Bronchial epithelial cell (primary cell): ENCODE results near the gene CREBBP. TPM values are rescaled to one million over a fixed set of nuclear protein-coding genes. Genes with fewer than 3 reads are reported as not detected.
"Not testable (repeated sequence)": the region's sequence is repeated elsewhere in the genome, so short reads cannot be mapped to it uniquely, and the experiment has no call there.

Source experiments
- DNase-seq: peaks from one replicate; pipeline ENCODE4 v3.0.0-alpha.2; 2010; ENCODE audit warnings: low read depth
- FAIRE-seq: peaks from 2 replicates; lab custom pipeline; 2011; peaks lifted over from hg19 to GRCh38; lab: Jason Lieb, UNC
- H3K27me3 ChIP-seq: 2 replicates; pipeline ENCODE4 v1.5.1; 2011; ENCODE audit warnings: low read length; ENCODE audit not compliant: control insufficient read depth, insufficient read depth
- H3K36me3 ChIP-seq: 2 replicates; pipeline ENCODE4 v1.5.1; 2011; ENCODE audit warnings: low read length; ENCODE audit not compliant: control insufficient read depth, insufficient read depth
- H3K4me3 ChIP-seq: 2 replicates; pipeline ENCODE4 v1.5.1; 2011; ENCODE audit warnings: mild to moderate bottlenecking, low read depth, low read length, control low read depth
- CTCF ChIP-seq: IDR thresholded peaks from 2 replicates; pipeline ENCODE4 v1.5.1; 2011; ENCODE audit warnings: mild to moderate bottlenecking, moderate library complexity, low read length, control low read depth, inconsistent platforms; ENCODE audit not compliant: insufficient read depth, severe bottlenecking
- total RNA-seq: library from RNA; depleted of rRNA; stranded (reverse); fragments of >200 nt; gene quantifications from 2 replicates; pipeline ENCODE4 v1.2.1, GENCODE V29; 2014

CREBBP gene
- total RNA-seq, 1 donor from 2014 or later: 7.4 TPM

GRCh38 chr16:3915426-3916260 is 35.1 kb upstream of the CREBBP start:
- H3K4me3 ChIP-seq: no peak overlapping the region
- no peak for DNase-seq
- no peak for FAIRE-seq
- no peak for TF ChIP-seq CTCF
- H3K27me3 ChIP-seq: no peaks in the 10 kb centered on the region
- H3K36me3 ChIP-seq: no peaks in the 10 kb centered on the region

- DNase-seq: no peak
- no peak for FAIRE-seq
- no peak overlapping the region for H3K4me3 ChIP-seq
- no peaks in the 10 kb centered on the region for H3K27me3 ChIP-seq
- H3K36me3 ChIP-seq: no peaks in the 10 kb centered on the region
- no peak for TF ChIP-seq CTCF
These were observed 32.4 kb upstream of the CREBBP start for GRCh38 chr16:3912897-3913296.

GRCh38 chr16:3912373-3912772 is 31.9 kb upstream of the CREBBP start:
- FAIRE-seq: no peak
- Histone ChIP-seq H3K36me3 (no peaks in the 10 kb centered on the region), H3K27me3 (no peaks in the 10 kb centered on the region), H3K4me3 (no peak overlapping the region)
- no peak for TF ChIP-seq CTCF
- DNase-seq: no peak

GRCh38 chr16:3911741-3912140 is 31.2 kb upstream of the CREBBP start:
- H3K36me3 ChIP-seq, H3K4me3 ChIP-seq, DNase-seq, FAIRE-seq, H3K27me3 ChIP-seq: not testable (repeated sequence)

GRCh38 chr16:3909791-3910583 is 29.5 kb upstream of the CREBBP start:
- no peaks in the 10 kb centered on the region for H3K36me3 ChIP-seq
- H3K27me3 ChIP-seq: no peaks in the 10 kb centered on the region
- no peak overlapping the region for H3K4me3 ChIP-seq
- DNase-seq (no peak), FAIRE-seq (no peak)
- TF ChIP-seq CTCF: no peak

GRCh38 chr16:3908951-3909437 is 28.5 kb upstream of the CREBBP start:
- TF ChIP-seq CTCF: no peak
- FAIRE-seq (no peak), DNase-seq (no peak)
- Histone ChIP-seq H3K4me3 (no peak overlapping the region), H3K27me3 (no peaks in the 10 kb centered on the region), H3K36me3 (no peaks in the 10 kb centered on the region)
